ENCODE data around the gene CHMP1A.

GRCh38 chr16:89706518-89707260 is 49.2 kb upstream of the CHMP1A start:
- TF ChIP-seq EZH2 (IDR thresholded peaks at IDR 0.05; ENCODE audit: low read length, missing control alignments) (no peak), CTCF (conservative IDR thresholded peaks at IDR 0.05 in 1 of 2, IDR thresholded peaks at IDR 0.05 in 1 of 2; ENCODE audit: low read depth in 1 of 2, low read length in 2 of 2) (no peak)
